Measurements from ENCODE around the gene NAB2. TPM values are rescaled to one million over a fixed set of nuclear protein-coding genes. Genes with fewer than 3 reads are reported as not detected.

NAB2 gene
- total RNA-seq: 45.1 and 88.0 TPM in 2 replicates

GRCh38 chr12:57088354-57089270 is at the start of gene NAB2:
Gene NAB2, plus strand, starts transcription at chr12:57089114. Its CDS starts 158 bp downstream, at chr12:57089272.

GRCh38 chr12:57049890-57050289 is 39.0 kb upstream of the NAB2 start, which contains the start of gene MYO1A:
Gene MYO1A, minus strand, starts transcription at chr12:57050129. Its CDS starts 1,806 bp downstream, at chr12:57048323.

GRCh38 chr12:57078519-57079404 is 10.2 kb upstream of the NAB2 start, which contains the start of gene NEMP1:
Gene NEMP1, minus strand, starts transcription at chr12:57078791. Its CDS starts 46 bp downstream, at chr12:57078745.

GRCh38 chr12:57111031-57111734 is 22.3 kb downstream of the NAB2 start, which contains the start of gene STAT6:
Gene STAT6, minus strand, starts transcription at chr12:57111362. Its CDS starts 3,084 bp downstream, at chr12:57108278.

GRCh38 chr12:57127726-57128518 is 39.0 kb downstream of the NAB2 start, which contains the start of gene LRP1:
Gene LRP1, plus strand, starts transcription at chr12:57128483. Its CDS starts 482 bp downstream, at chr12:57128965.

Other genes starting within 250 kb of the NAB2 start
- not detected in 2 replicates for gene SDR9C7, start 154.7 kb upstream of the NAB2 start, total RNA-seq
- 0.06 and 0.13 TPM in 2 replicates for gene RDH16, start 131.5 kb upstream of the NAB2 start, total RNA-seq
- gene ZBTB39, start 82.6 kb upstream of the NAB2 start, total RNA-seq: 2.9 and 3.0 TPM in 2 replicates
- gene TAC3, start 72.6 kb upstream of the NAB2 start, total RNA-seq: not detected in 2 replicates
- gene MYO1A, start 39.0 kb upstream of the NAB2 start, total RNA-seq: under 0.01 and 0.12 TPM in 2 replicates
- gene NEMP1, start 10.3 kb upstream of the NAB2 start, total RNA-seq: 8.5 and 11.2 TPM in 2 replicates
- gene STAT6, start 22.2 kb downstream of the NAB2 start, total RNA-seq: 122 and 125 TPM in 2 replicates
- 403 and 490 TPM in 2 replicates for gene LRP1, start 39.4 kb downstream of the NAB2 start, total RNA-seq
- gene LRP1-AS, start 58.5 kb downstream of the NAB2 start, total RNA-seq: 0.37 TPM in 1 of 2 replicates, not detected in the other
- 1.2 and 1.5 TPM in 2 replicates for gene NXPH4, start 127.7 kb downstream of the NAB2 start, total RNA-seq
- 164 and 172 TPM in 2 replicates for gene SHMT2, start 140.6 kb downstream of the NAB2 start, total RNA-seq
- gene STAC3, start 162.1 kb downstream of the NAB2 start, total RNA-seq: 0.40 and 0.50 TPM in 2 replicates